Stimulated activated naive CD8-positive, alpha-beta T cell treated with anti-CD3 and anti-CD28 coated beads, Interleukin-15, Interleukin-2, amounts not matched to agents 100 U/mL and 50 U/mL, for 24 hours (primary cell): ENCODE results near the gene TSPAN2.
"Not testable (repeated sequence)": the region's sequence is repeated elsewhere in the genome, so short reads cannot be mapped to it uniquely, and the experiment has no call there.

ENCODE experiments used
- ATAC-seq: fragments of 150-1000 bp; cut with Tn5 transposase; one replicate; pipeline ENCODE4 v1.10.0; 2021
- DNase-seq: peaks from one replicate; pipeline ENCODE4 v3.0.0; 2021

Gene TSPAN2

DNA sequence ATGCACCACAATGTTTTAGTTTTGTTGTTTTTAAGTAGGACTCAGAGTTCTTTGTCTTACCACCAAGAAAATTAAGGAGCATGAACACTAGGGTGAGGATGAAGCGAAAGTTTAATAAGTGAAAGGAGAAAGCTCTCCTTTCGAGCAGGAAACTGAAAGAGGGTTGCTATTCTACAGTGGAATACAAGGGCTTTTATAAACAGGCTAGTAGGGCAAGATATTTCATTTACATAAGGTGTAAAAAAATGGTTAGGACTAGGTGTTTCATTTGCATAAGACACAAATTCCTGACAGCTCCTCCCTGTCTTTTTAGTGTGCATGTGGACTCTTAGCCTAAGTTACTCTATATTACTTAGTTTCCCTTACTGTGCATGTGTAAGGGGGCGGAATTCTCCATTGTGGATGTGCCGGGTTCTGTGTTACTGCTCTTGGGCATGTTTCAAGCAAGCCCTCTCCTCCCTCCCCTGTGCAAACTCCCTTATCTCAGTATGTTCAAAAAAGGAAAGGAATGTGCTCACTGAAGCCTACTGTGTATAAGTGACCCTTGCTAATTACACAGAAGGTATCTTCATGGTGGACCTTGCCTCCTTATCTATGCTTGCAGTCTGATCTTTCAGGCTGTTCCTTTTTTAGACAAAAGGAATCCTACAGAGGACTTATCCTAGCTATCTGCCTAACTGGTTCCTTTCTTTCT, 52.3 kb downstream of the TSPAN2 start:
- DNase-seq (no peak), ATAC-seq (no peak)

DNA sequence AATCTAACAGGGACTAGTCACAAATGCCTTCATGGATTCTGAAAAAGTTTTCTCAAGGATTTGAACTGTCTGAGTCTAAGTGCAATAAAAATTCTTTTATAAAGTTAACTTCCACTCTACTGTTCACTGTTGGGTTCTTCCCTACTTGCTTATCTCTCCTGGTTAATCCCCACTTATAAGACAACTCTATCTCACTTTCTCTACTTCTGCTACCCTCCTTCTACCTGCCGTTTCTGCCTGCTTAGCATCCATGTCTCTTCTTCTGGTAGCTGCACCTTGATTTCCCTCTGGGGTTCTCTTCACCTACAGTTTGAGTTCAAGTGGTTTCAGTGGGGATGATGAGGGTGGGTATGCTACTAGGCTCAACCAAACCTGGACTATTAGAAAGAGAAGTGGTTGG, 53.7 kb downstream of the TSPAN2 start:
- ATAC-seq, result no peak
- no peak for DNase-seq

DNA sequence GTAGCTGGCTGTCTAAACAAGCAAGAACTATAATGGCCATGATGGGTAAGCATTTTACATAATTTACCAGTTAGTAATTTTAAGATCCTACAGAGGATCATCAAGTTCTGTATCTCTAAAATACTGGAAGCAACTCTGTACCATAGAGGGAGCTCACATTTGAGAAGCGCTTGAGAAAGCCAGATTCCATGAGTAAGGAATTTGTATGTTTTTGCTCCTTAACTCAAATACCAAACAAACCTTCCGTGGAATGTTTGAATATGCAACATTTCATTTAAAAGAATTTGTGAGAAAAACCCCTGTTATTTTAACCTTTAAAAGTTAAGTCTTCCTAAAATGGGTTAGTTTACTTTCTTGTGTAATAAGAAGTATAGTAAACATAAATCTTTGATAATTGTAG, 57.7 kb downstream of the TSPAN2 start:
- no peak for ATAC-seq
- DNase-seq, result no peak

DNA sequence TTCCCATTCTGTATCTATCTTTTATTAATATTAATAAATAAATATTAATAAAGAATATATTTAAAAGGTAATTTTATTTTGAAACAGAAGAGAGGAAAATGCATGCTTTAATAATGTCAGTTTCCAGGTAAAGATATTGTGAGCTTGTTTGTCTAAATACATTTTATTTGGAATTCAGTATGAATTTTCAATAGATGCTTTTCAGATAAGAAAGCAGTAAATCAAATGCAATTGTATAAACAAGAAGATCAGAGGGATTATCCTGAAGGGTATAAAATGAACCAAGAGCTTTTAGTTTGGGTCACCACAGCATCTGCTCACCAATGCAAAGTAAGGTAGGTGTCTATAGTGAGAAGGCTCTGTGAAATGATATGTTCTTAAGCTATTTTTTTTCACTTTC, 59.8 kb downstream of the TSPAN2 start, which contains the start of gene TSHB:
Gene TSHB (plus strand): TSS at position 301 of the 400 bp plus-strand sequence. CDS start 3,537 bp downstream, outside the sequence.
- no peak for DNase-seq
- ATAC-seq, result no peak

DNA sequence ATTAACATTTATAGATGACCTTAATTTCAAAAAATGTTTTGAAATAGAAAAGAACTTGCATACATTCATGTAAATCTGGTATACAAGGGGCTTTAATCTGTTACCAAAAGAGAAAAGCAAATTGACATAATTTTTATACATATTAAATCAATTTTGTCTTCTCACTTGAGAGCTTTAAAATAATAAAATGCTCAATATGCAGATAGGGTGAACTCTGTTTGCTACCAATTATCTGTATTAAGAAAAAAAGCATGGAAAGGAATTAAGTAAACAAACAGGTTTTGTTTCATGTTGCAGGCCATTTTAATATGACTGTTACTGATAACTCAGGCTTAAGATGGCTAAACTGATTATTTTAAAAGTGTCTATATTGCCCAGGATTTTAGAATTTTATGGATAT, 65.7 kb downstream of the TSPAN2 start:
- DNase-seq (no peak), ATAC-seq (no peak)

DNA sequence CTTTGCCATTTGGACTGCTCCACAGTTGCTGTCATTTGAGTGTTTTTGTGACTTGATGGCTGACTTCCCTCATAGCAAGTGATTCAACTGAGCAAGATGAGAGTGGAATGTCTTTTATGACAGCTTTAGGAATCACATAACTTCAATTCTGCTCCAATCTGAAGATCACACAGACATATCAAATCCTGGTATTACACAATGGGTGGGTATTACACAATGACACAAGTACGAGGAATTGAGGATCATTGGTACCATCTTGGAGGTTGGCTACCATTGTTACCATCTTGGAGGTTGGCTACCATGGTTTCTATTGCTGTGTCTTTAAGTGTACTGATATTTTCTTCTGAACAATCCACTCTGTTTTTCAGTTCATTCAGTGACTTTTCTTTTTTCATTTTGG, 68.2 kb downstream of the TSPAN2 start:
- ATAC-seq, result no peak
- DNase-seq, result no peak

DNA sequence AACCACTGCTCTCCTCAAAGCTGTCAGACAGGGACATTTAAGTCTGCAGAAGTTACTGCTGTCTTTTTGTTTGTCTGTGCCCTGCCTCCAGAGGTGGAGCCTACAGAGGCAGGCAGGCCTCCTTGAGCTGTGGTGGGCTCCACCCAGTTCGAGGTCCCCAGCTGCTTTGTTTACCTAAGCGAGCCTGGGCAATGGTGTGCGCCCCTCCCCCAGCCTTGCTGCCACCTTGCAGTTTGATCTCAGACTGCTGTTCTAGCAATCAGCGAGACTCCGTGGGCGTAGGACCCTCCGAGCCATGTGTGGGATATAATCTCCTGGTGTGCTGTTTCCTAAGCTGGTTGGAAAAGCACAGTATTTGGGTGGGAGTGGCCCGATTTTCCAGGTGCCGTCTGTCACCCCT, 69.8 kb downstream of the TSPAN2 start:
- not testable (repeated sequence) for DNase-seq, ATAC-seq

DNA sequence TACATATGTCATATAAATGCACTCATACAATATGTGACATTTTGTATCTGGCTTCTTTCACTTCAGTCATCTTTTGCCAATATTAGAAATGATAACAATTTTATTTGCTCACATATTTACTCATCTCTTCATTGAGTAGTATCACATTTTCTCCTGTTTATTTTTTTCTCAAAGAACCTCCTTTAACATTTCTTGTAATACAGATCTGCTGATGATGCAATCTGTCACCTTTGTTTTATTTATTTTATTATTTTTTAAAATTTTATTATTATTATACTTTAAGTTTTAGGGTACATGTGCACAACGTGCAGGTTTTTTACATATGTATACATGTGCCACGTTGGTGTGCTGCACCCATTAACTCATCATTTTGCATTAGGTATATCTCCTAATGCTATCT, 75.5 kb downstream of the TSPAN2 start:
- DNase-seq (no peak), ATAC-seq (no peak)

DNA sequence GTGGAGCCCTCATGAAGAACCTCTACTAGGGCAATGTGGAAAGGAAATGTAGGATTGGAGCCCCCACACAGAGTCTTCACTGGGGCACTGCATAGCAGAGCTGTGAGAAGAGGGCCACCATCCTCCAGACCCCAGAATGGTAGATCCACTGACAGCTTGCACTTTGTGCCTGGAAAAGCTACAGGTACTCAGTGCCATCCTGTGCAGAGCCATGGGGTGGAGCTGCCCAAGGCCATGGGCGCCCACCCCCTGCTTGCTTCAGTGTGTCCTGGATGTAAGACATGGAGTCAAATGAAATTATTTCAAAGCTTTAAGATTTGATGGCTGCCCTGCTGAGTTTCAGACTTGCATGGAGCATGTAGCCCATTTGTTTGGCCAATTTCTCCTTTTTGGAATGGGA, 76.9 kb downstream of the TSPAN2 start:
- no peak for DNase-seq
- no peak for ATAC-seq

DNA sequence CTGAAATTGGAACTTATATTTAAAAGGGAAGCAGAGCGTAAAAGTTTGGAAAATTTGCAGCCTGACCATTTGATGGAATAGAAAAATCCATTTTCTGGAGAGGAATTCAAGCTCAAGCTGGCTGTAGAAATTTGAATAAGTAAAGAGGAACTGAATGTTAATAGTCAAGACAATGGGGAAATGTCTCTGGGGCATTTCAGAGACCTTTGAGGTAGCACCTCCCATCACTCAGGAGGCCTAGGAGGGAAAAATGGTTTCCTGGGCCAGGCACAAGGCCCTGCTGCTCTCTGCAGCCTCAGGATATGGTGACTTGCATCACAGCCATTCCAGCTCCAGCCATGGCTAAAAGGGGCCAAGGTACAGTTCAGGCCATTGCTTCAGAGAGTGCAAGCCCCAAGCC, 77.3 kb downstream of the TSPAN2 start:
- DNase-seq (no peak), ATAC-seq (no peak)

DNA sequence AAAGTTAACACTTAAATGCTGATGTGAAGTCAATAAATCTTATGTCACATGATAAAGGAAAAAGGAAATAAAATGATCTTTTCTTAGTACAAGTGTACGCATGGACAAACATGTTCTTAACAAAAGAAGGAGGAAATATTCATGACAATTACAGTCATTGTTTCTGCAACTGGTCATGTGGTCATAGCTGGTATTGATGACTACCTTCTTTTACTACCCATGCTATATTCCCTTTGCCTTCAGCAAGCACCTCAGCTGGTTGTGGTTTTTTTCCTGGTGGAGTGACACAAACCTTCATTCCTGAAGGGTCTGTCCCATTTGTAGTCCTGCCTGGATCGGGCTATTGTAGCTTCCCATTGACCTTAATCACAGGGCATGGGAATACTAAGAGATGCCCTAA, 83.1 kb downstream of the TSPAN2 start:
- no peak for ATAC-seq
- no peak for DNase-seq
